Left lung (tissue), 10 donors: Measurements from ENCODE around the gene MOB2. TPM values are rescaled to one million over a fixed set of nuclear protein-coding genes. Genes with fewer than 3 reads are reported as not detected.

Experiments used
- ATAC-seq: fragments of 200-7000 bp; cut with Tn5 transposase; one replicate; pipeline ENCODE4 v1.9.1; 2020; ENCODE audit warnings: moderate library complexity
- DNase-seq, 4 donors: peaks; one replicate each; pipeline ENCODE4 v3.0.0-alpha.2; 2013 to 2020
- H3K27ac ChIP-seq, 2 donors: fragments of 200-600 bp; sonication (generic) in 1 of 2; one replicate each; pipeline versions ENCODE4 v1.5.0 to v1.8.0; 2020 to 2021
- H3K27me3 ChIP-seq, 2 donors: fragments of 200-600 bp; sonication (generic) in 1 of 2; one replicate each; pipeline versions ENCODE4 v1.5.0 to v1.8.0; 2020 to 2021
- H3K36me3 ChIP-seq, 2 donors: fragments of 200-600 bp; sonication (generic) in 1 of 2; one replicate each; pipeline versions ENCODE4 v1.5.0 to v1.8.0; 2020 to 2021
- H3K4me1 ChIP-seq, 2 donors: fragments of 200-600 bp; one replicate each; pipeline ENCODE4 v1.8.0; 2021
- H3K4me3 ChIP-seq, 2 donors: fragments of 200-600 bp; sonication (generic) in 1 of 2; one replicate each; pipeline versions ENCODE4 v1.5.0 to v1.8.0; 2020 to 2021; ENCODE audit warnings: mild to moderate bottlenecking in 1 of 2
- H3K9me3 ChIP-seq, 2 donors: fragments of 200-600 bp; sonication (generic) in 1 of 2; one replicate each; pipeline versions ENCODE4 v1.5.0 to v1.8.0; 2020 to 2021
- intact Hi-C, 2 donors: fragments of 100-400 bp; cut with DNase I; formaldehyde crosslinking; loops; one replicate each; pipeline versions ENCODE4 v1.11.2 to v1.14.2; 2022
- polyA plus RNA-seq, 6 donors: library from polyadenylated mRNA; unstranded; fragments of 120-200 nt; gene quantifications; one replicate each; pipeline ENCODE4 v1.2.1, GENCODE V29; 2013; ENCODE audit not compliant: insufficient read length in 6 of 6
- total RNA-seq, 2 donors: library from RNA; stranded (reverse); fragmentation: NEBNext Ultra II Directional; extraction: Animal tissue kit (Norgen Biotek cat#: 25700); gene quantifications; one replicate each; pipeline ENCODE4 v1.2.1, GENCODE V29; 2021
- TF ChIP-seq, protein P1 (sequence below), 2 donors: fragments of 200-600 bp; sonication (generic) in 1 of 2; IDR thresholded peaks; one replicate each; pipeline versions ENCODE4 v1.5.0 to v1.8.0; 2021; ENCODE audit warnings: antibody characterized with exemption in 2 of 2
- donor health status: DM: no; HTN: yes; CAD: no.
- donor health status: DM: no; HTN: no; CAD: no.

The MOB2 gene
- total and polyA plus RNA-seq, 8 donors = 36.1 to 41.3 (median 37.3) TPM

- Histone ChIP-seq H3K4me3 (no peak overlapping the region), H3K9me3 (no peaks in the 10 kb centered on the region), H3K4me1 (no peaks in the 10 kb centered on the region), H3K27ac (no peak overlapping the region), H3K27me3 (peaks cover 0 to 85% of the 10 kb centered on the region in 2 donors), H3K36me3 (no peaks in the 10 kb centered on the region)
- DNase-seq (no peak), ATAC-seq (no peak)
- TF ChIP-seq, protein P1, sequence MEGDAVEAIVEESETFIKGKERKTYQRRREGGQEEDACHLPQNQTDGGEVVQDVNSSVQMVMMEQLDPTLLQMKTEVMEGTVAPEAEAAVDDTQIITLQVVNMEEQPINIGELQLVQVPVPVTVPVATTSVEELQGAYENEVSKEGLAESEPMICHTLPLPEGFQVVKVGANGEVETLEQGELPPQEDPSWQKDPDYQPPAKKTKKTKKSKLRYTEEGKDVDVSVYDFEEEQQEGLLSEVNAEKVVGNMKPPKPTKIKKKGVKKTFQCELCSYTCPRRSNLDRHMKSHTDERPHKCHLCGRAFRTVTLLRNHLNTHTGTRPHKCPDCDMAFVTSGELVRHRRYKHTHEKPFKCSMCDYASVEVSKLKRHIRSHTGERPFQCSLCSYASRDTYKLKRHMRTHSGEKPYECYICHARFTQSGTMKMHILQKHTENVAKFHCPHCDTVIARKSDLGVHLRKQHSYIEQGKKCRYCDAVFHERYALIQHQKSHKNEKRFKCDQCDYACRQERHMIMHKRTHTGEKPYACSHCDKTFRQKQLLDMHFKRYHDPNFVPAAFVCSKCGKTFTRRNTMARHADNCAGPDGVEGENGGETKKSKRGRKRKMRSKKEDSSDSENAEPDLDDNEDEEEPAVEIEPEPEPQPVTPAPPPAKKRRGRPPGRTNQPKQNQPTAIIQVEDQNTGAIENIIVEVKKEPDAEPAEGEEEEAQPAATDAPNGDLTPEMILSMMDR (IDR thresholded peaks at IDR 0.05) = no peak
- intact Hi-C loops = no loop called here
Measured at GRCh38 chr11:1442163-1442562, 44.4 kb downstream of the MOB2 start.

DNA sequence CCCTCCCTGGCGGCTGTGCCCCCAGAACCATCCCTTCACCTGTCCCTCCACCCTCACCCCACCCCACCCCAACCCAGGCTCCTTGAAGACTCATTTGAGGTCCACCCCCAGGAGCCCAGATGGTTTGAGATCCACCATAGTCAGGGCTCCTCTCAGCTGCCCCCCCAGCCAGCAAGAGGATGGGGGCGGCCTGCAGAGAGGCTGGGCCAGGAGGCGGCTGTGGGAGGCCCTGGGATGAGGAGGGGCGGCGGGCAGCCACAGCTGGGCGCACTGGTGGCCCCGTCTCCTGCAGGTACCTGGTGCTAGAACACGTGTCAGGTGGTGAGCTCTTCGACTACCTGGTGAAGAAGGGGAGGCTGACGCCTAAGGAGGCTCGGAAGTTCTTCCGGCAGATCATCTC, 46.1 kb downstream of the MOB2 start:
- H3K9me3 ChIP-seq = no peaks in the 10 kb centered on the region
- H3K27ac ChIP-seq = no peak overlapping the region
- no peaks in the 10 kb centered on the region for H3K4me1 ChIP-seq
- ATAC-seq (no peak), DNase-seq (no peak)
- intact Hi-C loops = no loop called here
- H3K4me3 ChIP-seq = no peak overlapping the region
- peaks cover 0 to 89% of the 10 kb centered on the region in 2 donors for H3K27me3 ChIP-seq
- TF ChIP-seq, protein P1 (IDR thresholded peaks at IDR 0.05) = no peak
- no peaks in the 10 kb centered on the region for H3K36me3 ChIP-seq

DNA sequence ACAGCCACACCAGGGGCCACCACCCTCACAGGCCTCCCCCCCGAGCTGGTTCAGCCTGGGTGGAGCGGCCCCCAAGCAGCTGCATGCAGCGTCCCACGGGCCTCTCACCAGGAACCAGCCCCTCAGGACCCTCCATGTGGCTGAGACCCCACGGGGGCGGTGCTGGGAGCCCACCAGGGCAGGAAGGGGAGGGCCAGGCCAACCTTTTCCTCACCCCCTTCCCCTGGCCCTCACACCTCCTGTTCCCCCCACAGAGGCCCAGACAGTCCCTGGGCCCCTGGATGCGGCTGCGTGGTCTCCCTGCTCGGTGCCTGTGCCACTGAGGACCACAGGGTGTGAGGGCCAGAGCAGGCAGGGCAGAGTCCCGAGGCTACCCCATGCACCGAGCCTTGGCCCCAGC, 46.5 kb downstream of the MOB2 start:
- H3K36me3 ChIP-seq = no peaks in the 10 kb centered on the region
- peaks cover 0 to 86% of the 10 kb centered on the region in 2 donors for H3K27me3 ChIP-seq
- intact Hi-C loops = no loop called here
- DNase-seq (no peak), ATAC-seq (no peak)
- TF ChIP-seq, protein P1 (IDR thresholded peaks at IDR 0.05) = no peak
- no peak overlapping the region for H3K27ac ChIP-seq
- H3K4me1 ChIP-seq = no peaks in the 10 kb centered on the region
- H3K4me3 ChIP-seq = no peak overlapping the region
- no peaks in the 10 kb centered on the region for H3K9me3 ChIP-seq

DNA sequence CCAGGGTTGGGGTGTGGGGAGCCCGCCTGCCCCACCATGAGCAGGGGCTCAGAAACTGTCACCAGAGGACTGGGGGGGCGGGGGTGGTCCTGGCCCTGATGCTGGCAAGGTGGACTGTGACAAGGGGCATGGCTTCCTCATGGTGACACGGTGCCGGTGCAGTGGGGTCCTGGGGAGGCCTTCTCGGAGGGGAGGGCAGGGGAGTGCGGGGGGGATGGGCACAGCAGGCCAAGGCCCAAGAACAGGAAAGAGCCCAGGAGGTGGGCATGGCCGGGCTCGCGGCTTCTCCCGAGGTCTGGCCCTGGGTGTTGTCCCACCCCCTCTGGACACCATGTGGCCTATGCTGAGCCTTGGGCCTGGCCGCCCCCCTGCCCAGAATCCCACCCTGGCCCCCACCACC, 47.2 kb downstream of the MOB2 start:
- intact Hi-C loops = no loop called here
- no peaks in the 10 kb centered on the region for H3K9me3 ChIP-seq
- no peak for DNase-seq
- H3K36me3 ChIP-seq = no peaks in the 10 kb centered on the region
- no peak for ATAC-seq
- TF ChIP-seq, protein P1 (IDR thresholded peaks at IDR 0.05) = no peak
- no peak overlapping the region for H3K27ac ChIP-seq
- no peak overlapping the region for H3K4me3 ChIP-seq
- peaks cover 0 to 86% of the 10 kb centered on the region in 2 donors for H3K27me3 ChIP-seq
- H3K4me1 ChIP-seq = no peaks in the 10 kb centered on the region

DNA sequence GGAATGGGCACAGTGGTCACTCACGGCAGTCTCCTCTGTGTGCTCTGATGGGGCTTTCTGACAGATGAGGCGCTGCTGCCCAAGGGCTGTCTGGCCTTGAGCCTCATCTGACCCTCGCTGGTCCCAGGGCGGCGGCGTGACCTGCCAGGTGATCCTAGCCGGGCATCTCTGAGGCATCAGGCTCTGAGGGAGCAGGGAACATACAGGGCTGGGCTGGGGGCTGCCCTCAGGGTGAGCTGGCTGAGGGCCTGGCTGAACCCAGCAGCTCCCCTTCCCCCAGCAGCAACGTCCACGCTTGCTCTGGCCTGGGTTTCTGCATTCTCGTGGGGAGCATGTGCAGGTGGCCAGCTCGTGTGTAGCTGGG, 47.6 kb downstream of the MOB2 start:
- Histone ChIP-seq H3K27me3 (peaks cover 0 to 86% of the 10 kb centered on the region in 2 donors), H3K9me3 (no peaks in the 10 kb centered on the region), H3K27ac (no peak overlapping the region), H3K36me3 (no peaks in the 10 kb centered on the region), H3K4me1 (no peaks in the 10 kb centered on the region), H3K4me3 (no peak overlapping the region)
- intact Hi-C loops = no loop called here
- DNase-seq (no peak), ATAC-seq (no peak)
- TF ChIP-seq, protein P1 (IDR thresholded peaks at IDR 0.05) = no peak
